ENCODE measurements around the gene BAG3.

- TF ChIP-seq CEBPB (IDR thresholded peaks at IDR 0.05; ENCODE audit: low read depth) (no peak), CTCF (IDR thresholded peaks at IDR 0.05 in 2 of 3, conservative IDR thresholded peaks at IDR 0.05 in 1 of 3; ENCODE audit: borderline replicate concordance in 1 of 3, insufficient read depth in 1 of 3, low read depth in 2 of 3, low read length in 2 of 3) (no peak), MAX (IDR thresholded peaks at IDR 0.05) (no peak), EZH2phosphoT487 (IDR thresholded peaks at IDR 0.05; ENCODE audit: borderline replicate concordance) (no peak)
Observed at GRCh38 chr10:119680650-119681081, 29.5 kb downstream of the BAG3 start.
